NCI-H69 (cell line): Measurements from ENCODE around the gene LSP1.

Source experiments
- DNase-seq: peaks from one replicate; lab custom pipeline; 2025; lab: John Stamatoyannopoulos, UW

LSP1 gene

DNA sequence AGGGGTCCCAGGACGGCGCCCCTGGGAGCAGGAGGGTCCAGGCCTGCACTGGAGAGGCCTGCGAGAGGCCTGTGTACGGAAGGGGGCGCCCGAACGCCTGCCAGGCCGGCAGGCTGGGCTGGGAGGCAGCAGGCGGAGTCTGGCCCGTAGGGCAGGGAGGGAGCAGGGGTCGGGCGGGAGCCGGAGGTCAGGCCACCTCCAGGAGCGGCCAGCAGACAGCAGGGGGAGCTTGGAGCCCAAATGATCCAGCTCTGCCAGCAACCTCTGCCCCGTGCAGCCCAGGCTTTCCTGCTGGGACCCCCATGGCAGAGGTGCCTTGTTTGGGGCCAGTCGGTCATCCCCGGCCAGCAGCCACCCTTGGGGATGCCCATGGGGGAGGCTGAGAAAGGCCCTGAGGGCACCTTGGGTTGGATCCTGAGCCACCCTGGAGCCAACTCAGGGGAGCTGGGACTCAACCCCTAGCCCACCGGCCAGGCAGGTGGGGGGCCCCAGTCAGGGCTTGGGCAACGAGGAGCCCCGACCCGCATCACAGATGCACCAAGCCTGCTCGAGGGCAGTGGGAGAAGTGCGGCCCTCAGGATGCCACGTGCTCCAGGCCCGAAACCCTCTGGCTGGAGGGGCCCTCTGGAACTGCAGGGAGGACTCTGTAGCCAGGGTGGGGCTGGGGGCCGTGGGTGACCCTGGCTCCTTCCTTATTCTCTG, 27.7 kb upstream of the LSP1 start:
- no peak for DNase-seq

DNA sequence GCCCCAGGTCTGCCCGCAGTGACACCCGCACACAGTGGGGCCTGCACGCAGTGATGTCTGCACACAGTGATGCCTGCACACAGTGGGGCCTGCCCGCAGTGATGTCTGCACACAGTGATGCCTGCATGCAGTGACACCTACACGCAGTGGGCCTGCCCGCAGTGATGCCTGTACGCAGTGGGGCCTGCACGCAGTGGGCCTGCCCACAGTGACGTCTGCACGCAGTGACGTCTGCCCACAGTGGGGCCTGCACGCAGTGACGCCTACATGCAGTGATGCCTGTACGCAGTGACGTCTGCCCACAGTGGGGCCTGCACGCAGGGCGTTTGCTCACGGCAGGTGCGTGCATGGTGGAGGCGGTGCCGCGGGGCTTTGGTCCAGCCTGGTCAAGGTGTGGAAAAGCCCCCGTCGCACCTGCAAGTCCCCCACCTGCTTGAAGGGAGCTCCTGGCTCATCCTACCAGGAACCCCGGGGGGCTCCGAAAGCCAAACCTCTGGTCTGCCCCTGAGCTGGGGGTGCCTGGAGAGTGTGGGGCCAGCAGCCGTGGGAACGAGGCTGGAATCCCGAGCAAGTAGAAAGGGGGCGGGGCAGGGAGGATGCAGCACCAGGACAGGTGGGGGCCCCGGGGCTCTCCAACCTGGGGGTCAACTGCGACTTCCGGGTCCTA, 27.0 kb upstream of the LSP1 start:
- no peak for DNase-seq

DNA sequence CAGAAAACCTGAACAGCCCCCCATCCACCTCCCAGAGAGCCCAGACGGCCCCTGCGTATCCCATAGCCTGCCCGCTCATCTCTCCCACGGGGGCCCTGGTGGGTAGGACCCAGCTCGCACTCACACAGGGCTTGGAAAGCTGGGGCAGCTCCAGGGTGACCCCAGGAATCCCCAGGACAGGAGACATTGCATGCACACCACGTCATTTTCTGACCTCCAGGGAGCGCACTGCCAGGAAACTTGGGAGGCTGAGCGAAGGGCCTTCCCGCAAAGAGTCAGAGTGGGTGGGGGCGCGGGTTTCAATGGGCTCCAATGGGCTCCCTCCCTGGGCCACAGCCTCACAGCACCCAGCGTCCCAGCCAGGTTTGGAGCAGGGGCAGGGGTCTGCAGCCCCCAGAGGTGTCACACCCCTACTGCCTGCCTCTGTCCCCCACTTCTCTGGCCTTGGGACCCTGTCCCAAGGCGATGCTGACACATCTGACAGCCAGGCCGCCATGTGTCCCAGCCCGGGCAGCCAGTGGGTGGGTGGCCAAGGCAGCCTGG, 26.3 kb upstream of the LSP1 start:
- peak; percentile 25 for DNase-seq

DNA sequence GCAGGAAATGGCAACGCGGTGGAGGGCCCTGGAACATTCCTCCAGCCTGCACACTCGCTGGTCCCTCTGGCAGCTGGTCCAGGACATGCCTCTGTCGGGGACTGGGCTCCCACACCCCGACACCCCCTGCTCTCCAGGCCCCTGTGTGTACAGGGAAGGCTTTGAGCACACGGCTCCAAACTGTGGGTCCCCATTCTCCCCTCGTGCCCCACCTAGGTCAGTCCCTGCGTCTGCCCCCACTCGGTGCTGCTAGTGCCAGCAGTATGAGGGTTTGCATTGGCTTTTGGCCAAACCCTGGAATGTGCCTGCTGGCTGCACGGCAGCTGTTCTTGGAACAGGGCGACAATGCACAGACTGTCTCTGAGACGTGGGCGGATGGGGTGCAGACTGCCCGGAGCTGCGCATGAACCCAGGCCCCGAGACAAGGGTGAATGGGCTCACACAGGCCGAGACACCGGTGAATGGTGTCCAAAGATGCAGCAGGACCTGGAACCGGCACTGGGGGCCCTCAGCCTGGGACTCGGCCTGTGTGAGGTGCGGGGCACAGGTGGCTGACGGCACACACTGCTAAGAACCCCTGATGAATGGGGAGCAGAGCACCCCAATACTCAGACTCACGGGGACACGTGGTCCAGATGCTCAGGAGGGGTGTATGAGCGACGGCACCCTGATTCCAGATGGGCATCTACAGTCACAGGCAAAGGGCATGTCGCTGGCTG, 25.6 kb upstream of the LSP1 start:
- DNase-seq = peak; percentile 93

DNA sequence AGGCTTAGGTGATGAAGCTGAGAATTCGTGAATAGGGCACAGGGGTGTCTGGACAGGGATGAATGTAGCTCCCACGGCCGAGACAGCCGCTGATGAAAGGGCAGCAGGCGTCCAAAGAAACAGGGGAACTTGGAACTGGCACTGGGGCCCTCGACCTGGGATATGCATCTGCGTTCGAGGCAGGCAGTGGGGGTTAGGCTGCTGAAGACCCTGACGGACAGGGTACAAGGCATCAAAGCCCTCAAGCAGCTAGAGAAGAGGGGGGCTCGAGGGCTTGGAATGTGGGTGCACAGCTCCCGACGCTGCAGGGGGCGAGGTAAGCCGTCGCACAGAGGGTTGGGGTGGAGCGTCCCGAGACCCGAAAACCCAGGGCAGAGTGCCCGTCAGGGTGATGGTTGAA, 25.0 kb upstream of the LSP1 start:
- DNase-seq = no peak

DNA sequence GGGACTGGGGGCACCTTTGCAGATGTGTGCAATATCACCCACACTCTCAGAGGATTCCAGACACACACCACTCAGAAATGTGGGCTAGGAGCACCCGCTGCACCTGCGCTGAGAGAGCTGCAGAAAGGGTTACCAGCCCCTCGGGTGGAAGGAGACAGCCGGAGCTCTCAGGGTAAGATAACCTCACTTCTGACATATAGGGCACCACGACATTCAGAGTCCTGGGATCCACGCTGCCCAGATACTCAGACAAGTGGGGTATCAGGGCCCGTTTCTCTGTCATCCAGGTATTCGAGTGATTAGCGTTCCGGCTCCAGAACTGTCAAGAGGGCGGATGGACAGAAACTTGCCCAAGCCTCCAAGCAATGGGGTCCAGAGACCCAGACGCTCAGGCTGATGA, 24.3 kb upstream of the LSP1 start:
- no peak for DNase-seq

DNA sequence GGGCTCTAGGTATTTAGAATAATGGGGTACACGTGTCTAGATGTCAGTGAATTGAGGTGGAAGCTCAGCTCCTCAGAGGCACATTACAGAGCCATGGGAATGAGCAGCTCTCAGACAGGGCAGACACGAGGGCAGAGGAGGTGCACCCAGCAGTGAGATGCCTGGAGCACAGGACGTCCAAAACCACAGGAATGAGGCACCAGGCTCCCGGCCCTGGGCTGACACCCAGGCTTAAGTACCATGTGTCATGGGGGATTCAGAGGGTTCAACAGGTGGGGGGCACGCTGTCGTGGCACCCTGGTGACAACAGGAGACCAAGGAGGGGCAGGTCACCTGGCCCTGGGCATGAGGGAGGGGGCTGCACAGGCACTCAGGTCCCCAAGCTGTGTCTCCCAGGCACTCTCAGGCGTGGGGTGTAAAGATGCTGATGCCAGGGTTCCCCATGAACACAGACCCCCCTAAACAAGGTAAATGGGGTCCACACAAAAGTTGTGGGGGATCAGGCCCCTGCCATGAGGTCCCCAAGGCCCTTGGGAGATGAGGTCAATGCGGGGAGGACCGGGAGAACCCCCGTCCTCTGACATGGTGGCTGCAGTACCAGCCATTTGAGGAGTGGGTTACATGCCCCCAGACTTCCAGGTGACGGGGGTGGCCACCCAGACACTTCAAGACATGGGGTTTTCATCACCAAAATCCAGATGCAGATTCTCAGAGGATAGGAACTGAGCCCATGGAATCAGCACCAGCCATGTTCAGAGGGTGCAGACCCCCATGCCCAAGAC, 23.7 kb upstream of the LSP1 start:
- DNase-seq = no peak

DNA sequence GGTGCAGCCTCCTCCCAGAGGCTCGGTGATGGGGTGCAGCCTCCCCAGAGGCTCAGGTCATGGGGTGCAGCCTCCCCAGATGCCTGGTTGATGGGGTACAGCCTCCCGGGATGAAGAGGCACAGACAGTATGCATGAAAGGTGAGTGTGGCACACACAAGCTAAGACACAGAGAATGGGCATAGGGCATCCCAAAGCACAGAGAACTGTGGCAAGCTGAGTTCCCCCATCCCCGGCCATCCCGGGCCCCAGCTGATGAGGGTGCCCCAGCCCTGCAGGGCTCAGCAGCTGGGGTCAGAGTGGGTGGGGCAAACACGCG, 22.9 kb upstream of the LSP1 start:
- DNase-seq = no peak

DNA sequence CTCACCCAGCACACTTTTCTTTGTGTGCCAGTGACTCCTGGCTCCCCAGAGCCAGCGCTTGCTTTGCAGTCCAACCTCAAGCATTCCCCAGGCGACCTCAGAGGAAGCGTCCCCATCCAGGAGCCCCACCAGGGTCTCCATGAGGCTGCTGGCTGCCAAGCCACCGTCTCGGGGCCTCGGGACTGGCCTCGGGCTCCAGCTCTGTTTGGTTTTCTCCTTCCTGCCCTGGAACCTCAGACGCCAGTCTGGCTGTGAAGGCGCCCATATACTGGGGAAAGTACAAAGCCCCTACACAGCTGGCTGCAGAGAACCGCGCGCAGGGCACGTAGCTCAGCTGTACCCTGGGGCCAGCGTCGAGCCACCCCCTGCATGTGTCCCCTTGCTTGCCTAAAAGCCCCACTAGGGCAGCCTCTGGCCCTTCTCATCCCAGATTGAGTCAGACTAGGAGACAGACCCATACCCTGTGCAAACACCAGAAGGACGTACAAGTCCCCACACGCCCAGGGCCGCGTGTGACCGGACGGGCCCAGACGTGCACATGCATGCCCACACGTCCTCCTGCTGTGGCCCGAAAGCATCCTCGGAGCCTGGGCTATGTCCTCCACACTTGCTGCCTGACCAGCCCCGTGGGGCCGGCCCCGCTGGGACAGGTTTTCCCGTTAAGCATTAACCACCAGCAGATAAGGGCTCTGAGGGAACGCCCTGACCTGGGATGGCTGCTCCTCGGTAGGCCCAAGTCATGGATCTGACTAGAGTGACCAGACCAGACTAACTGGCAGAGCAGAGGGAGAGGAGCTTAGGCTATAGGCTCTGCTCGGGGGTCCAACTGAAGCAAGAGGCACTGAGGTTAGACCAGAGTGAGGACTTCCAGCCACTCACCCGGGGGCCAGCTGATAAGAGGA, 22.3 kb upstream of the LSP1 start:
- DNase-seq = peak; percentile 84

DNA sequence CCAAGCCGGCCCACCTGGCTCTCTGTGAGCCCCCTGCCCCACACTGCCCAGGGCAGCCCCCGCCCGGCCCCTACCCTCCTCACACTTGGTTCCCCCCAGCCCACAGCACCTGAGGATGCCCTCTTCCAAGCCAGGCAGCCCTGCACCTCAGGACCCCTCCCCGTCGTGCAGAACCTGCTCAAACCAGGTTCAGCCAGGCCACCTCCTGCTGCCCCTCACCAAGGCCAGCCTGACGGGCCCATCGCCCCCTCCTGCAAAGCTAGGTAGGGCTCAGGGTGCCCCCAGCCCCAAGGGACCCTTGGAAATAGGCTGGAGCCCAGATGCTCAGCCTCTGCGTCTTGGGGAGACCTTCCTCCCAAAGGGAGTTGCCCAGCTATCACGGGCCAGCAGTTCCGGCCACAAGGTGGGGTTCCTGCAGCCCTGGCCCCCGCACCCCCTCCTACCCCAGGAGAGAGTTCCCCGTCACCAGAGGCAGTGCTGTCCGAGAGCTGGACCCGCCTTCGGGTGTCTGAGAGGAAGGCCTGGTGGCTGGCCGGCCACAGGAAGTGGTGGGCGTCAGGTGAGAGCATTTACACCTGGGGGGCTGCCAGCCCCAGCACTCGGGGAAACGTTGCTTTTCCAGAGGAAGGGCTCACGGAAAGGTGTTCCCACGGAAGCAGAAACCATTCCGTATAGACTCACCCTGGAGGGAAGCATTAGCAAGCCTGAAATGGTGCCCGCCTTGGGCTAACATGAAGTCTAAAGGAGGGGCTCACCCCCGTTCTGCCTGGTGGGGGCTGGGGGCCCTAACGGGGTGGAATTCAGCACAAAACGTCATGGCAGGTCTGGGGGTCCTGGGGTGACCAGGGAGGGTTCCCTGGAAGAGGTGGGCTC, 21.3 kb upstream of the LSP1 start:
- DNase-seq = no peak

DNA sequence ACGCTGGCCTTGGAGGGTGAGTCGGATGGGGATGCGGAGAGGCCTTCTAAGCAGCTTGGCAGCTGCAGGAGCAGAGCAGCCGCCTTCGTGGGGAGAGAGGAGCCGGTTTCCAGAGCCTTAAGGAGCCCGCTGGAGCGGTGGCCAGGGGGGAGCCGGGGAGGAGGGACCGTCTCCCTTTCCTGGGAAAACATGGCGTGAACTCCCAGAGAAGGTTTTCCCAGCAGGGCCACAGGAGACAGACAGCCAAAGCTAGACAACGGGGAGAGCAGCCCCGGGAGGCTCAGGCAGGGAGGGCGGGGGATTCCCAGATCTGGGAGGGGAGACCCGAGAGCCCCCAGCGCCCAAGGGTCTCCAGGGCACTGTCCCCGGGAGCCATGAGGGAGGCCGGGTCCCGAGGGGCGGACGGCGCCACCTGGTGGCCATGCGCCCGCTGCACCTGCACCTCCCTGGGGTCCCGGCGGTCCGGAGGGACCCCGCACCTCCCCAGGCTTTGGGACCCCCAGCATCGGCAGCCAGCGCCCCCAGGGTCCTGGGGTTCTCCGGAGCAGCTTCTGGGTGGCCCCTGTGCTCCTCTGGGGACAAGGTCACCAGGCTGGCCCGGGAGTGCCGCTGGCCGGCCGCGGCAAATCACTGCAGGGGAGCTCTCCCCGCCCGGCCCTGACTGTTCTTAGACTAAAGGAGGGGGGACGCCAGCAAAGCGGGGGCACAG, 20.5 kb upstream of the LSP1 start:
- DNase-seq = peak; percentile 62

DNA sequence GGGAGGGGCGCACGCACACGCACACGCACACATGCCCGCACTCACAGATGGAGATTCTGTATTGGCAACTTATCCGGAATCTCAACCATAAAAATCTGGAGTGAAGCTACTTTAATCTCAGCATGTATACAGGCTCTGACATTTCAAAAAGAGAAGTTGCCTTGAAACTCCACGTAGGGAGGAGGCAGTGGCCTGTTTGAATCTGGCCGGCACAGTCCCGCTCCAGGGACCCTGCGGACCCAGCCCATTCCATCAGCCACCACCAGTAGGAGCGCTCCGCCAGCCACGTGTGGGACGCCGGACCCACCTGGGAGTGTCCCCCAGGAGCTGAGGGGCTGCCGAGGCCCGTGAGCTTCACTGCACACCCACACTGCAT, 20.0 kb upstream of the LSP1 start:
- DNase-seq = no peak

DNA sequence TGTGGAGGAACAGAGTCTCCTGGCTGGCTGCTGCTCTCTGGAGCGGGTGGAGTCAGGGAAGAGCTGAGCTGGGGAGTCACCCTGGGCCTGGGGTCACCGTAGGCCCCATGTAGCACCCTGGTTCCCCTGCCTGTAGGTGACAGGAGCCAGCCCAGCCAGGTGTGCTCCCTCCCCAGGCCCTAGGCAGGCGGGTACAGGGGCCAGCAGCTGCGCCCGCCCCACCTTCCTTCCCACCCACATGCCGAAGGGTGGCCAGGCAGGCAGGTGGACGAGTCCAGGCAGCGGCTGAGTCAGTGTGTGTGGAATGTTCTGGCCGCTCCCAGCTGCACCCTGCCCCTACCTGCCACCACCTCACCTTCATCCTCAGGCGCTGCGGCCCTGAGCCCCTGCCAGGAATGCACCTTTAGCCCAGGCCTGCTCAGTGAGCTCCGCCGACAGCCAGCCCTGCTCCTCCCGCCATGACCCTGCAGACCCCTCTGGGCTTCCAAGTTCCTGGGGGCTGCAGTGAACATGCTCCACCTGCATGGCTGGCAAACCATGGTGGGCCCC, 18.7 kb upstream of the LSP1 start:
- DNase-seq = peak; percentile 13

DNA sequence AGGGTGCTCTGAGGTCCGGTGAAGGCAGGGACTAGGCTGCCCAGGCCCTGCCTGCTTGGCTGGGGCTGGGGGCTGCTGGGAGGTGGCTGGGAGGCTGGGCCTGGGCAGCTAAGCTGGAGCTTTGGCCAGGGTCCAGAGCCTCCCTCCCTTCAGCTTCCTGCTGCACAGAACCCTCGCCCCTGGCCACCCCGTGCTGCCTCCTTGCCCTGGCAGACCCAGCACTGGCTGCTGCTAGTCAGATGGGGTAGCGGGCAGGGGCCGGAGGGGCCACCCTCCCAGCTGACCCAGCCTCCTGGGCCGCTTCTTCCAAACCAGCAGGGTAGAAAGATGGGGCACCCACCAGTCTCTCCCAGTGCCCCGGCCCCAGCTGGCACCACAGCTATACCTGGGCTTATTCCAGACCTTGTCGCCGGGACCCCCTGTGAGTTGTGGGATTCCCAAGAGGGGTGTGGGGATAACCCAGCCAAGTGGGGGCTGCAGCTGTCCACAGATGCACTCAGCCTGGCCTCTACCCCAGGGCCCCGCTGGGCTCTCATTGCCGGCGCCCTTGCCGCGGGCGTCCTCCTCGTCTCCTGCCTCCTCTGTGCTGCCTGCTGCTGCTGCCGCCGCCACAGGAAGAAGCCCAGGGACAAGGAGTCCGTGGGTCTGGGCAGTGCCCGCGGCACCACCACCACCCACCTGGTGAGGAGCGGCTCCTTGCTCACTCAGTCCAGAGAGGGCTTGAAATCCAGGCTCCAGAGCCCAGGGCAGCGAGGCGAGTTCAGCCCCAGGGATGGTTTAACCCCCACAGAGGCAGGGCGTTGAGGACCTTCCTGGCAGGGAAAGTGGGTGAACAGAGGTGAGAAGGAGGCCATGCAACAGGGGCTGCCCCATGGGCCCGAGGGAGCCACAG, 17.9 kb upstream of the LSP1 start, which contains the start of gene SYT8:
Gene SYT8, plus strand, starts transcription at position 212 of the 892 bp plus-strand sequence. Its CDS starts 116 bp downstream, at position 328.
- DNase-seq = peak; percentile 47

DNA sequence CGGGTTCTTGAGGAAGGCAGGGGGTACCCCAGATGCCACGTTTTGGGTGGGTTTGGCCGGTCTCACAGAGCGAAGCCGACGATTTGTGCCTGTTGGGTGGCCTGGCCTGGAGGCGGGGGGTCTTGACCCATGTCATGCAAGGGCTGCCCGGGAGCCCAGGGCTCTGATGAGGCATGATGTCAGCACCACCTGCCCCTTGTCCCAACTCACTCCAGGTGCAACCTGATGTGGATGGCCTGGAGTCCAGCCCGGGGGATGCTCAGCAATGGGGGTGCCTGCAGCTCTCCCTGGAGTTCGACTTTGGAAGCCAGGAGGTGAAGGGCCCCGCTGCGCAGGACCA, 17.2 kb upstream of the LSP1 start:
- no peak for DNase-seq

DNA sequence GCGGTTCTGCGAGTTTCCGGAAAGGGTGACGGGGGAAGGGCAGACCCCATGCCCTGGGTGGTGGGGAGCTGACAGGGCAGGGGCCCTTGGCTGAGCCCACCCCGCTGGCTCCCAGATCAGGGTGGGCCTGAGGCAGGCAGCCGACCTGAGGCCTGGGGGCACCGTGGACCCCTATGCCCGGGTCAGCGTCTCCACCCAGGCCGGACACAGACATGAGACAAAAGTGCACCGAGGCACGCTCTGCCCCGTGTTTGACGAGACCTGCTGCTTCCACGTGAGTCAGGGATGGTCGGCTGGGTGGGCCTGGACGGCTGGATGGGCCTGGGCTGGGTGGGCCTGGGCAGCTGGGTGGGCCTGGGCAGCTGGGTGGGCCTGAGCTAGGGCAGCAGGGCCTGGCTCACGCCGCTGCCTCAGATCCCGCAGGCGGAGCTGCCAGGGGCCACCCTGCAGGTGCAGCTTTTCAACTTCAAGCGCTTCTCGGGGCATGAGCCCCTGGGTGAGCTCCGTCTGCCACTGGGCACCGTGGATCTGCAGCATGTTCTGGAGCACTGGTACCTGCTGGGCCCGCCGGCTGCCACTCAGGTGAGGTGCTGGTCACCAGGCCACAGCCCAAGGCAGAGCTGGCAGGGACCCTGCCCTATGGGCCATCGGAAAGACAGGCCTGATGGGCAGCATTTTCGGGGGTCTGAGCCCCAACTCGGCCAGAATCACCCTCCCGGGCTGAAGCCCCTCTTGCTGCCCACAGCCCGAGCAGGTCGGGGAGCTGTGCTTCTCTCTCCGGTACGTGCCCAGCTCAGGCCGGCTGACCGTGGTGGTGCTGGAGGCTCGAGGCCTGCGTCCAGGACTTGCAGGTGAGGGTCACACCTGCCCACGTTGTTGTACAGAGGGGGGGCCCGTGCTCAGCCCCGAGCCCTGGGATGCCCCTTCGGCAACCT, 16.6 kb upstream of the LSP1 start:
- DNase-seq = no peak
